Glomerular endothelial cell (primary cell): Measurements from ENCODE around the gene FAM200C. TPM values are rescaled to one million over a fixed set of nuclear protein-coding genes. Genes with fewer than 3 reads are reported as not detected.

Experiments used
- DNase-seq: peaks from one replicate; pipeline ENCODE4 v3.0.0-alpha.2; 2011; ENCODE audit warnings: low read depth, low spot score; ENCODE audit errors: extremely low read depth
- total RNA-seq: library from RNA; depleted of rRNA; stranded (reverse); fragments of >200 nt; gene quantifications from 2 replicates; pipeline ENCODE4 v1.2.3, GENCODE V29; 2015

Gene FAM200C
- total RNA-seq, 1 donor from 2014 or later, result 2.5 TPM

DNA sequence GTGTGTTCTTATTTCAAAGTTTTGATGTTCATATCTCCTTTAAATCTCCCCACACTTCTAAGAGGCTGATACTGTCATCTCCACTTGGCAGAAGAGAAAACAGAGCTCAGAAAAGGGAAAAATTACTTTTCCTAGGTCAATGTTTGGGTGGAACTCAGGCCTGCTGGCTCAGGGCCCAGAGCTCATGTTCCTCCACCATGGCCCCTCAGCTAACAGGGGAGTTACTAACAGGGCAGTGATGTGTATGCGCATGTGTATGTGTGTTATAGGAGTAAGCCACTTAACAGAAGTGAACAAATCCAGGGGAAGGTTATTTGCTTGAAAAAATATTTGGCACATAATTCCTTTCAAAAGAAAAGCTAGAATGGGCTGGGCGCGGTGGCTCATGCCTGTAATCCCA, 32.0 kb downstream of the FAM200C start:
- DNase-seq, result no peak

DNA sequence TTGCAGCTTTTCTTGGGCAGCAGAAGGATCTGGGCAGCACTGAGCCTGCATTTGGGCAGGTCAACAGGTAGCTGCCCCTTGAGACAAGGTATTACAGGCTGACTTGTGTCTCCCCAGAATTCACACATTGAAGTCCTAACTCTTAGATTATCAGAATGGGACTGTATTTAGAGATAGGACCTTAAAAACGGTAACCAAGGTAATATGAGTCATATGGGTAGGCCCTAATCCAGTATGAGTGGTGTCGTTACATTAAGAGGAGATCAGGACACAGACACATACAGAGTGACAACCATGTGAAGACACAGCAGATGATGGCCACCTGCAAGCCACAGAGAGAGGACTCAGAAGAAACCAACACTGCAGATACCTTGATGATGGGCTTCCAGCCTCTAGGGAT, 32.6 kb downstream of the FAM200C start:
- no peak for DNase-seq

DNA sequence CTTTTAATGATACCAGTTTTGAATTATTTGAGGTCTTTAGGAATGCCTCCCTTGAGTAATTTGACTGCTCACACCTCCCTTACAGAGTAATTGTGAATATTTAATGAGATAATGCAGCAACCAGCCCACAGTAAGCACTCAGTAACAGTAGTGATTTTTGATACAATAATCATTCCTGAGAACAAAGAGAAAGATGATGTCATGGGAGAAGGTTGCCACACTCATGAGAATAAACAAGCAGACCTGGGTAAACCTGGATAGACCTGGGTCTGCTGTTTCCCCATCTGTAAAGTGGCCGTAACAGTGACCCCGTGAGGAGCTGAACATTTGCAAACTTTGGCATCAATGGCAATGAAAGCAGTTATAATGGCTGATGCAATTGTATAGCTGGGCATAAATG, 33.6 kb downstream of the FAM200C start:
- no peak for DNase-seq

DNA sequence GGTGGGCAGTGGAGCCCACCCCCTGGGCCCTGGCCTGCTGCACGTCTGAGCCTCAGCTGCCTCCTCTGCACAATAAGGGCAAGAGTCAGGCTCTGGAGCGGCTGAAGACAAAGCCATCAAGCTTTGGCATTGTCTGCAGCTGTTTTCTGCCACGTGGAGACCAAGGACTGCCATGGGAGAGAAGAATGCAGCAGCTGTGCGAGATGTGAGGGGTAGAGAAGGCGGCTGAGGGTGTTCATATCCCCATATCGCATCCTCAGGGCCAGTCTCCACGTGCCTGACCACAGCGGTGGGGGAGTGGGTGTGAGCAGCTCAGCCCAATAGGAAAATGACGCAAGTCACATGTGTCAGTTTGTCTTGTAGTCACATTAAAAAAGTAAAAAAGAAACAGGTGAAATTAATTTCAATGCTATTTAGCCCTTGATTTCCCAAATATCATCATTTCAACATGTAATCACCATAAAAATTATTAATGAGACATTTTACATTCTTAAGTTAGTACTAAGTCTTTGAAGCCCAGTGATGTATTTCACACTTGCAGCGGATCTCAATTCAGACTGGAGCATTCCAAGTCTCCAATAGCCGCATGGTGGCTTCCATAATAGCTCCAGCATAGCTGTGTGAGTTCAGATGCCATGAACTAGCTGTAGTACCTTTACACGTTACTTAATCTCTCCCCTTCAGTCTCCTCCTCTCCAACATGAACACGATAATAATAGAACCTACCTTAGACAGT, 36.0 kb downstream of the FAM200C start:
- DNase-seq, result no peak

GRCh38 chr5:160363211-160363610, 36.6 kb downstream of the FAM200C start:
- DNase-seq, result no peak

DNA sequence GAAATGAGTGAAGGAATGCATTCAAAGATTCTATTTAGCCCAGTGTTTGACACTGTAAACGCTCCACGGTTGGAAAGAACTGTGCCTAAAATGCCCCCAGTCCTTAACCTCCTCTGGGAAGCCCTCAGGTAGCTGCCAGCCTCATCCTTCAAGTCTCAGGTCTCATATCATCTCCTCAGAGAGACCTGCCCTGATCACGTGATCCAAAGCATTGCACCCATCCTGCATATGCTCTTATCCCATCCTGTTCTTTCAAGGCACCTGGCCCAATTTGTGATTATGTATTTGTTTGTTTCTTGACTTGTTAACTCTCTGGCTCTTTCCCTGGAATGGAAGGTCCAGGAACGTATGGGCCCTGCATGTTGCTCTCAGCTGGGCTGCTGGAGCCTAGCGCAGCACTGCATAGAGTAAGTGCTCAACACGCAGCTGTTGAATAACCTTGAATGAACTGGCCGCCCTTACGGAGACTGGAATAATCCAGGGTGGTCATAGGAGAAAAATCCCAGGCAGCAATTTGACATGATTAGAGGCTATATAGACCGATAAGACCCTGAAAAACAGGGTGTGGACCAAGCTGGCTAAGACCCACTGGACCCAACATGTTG, 38.1 kb downstream of the FAM200C start:
- no peak for DNase-seq

- no peak for DNase-seq
Measured at GRCh38 chr5:160360310-160360709, 39.5 kb downstream of the FAM200C start.

DNA sequence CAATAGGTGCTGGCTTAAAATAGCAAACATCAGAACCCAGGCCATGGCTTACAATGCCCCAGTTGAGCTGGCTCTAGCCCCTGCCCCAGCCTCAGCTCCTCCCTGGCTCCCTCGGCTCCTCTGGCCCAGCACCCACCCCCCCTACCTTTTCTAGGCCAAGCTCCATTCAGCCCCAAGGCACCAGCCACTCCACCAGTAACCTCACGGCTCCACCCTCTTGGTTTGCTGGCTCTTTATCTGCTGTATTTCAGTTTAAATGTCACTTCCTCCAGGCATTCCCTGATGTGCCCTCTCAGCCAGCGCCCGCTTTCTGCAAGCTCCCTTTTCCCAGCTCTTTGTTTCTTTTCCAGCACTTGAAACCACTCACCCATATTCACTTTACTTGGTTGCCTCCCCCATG, 40.0 kb downstream of the FAM200C start:
- no peak for DNase-seq

DNA sequence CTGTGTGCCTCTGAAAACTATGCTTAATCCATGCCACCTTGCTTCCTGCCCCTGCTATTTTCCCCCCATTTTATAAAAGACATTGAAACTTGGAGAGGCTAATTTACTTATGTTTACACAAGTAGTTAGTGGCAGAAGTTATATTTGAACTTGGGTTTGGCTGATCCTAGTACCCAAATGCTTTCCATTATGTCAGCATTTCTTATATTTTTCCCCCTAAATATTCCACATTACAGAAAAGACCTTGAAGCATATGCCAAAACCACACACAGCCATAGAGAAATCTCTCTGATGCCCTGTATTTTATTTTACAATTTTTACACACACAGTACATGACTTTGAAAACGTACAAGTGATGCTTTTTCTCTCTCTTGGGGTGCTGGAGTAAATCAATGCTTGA, 40.6 kb downstream of the FAM200C start:
- no peak for DNase-seq

- DNase-seq, result no peak
Measured at GRCh38 chr5:160357861-160358411, 41.9 kb downstream of the FAM200C start.

DNA sequence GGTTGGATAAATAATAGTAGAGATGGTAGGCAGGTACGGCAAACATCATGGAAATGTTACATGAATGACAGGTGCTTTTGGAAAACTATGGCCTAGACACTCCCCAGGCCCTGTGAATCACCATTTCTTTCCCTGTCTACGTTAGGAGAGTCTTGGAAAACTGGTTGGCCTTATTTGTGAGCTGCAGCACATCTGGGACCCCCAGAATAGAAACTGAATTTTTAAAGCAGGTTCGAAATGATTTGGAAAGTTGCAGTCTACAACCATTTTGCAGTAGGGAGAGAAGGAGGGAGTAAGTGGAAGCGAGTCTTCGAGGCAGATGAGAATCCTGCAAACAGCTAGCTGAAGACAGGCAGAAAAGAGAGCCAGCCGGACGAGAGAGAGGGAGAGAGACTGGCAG, 42.5 kb downstream of the FAM200C start:
- no peak for DNase-seq

GRCh38 chr5:160356550-160357347, 43.1 kb downstream of the FAM200C start:
- no peak for DNase-seq

DNA sequence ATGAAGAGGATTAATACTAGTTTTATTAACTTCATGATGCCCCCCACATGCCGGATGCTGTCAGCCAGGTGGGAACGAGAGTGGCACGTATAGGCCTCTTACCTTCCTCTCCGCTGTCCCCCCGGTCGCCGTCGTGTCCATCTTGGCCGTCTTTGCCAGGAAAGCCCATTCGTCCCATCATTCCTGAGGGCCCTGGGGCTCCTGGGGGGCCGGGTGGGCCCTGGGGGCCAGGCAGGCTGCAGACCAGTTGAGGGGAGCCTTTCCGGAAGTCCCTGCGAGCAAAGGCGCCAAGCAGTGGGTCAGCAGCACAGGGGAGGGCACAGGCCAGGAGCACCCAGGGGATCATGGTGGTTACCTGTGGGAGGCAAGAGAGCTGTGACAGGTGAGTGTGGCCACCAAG, 45.2 kb downstream of the FAM200C start:
- no peak for DNase-seq

DNA sequence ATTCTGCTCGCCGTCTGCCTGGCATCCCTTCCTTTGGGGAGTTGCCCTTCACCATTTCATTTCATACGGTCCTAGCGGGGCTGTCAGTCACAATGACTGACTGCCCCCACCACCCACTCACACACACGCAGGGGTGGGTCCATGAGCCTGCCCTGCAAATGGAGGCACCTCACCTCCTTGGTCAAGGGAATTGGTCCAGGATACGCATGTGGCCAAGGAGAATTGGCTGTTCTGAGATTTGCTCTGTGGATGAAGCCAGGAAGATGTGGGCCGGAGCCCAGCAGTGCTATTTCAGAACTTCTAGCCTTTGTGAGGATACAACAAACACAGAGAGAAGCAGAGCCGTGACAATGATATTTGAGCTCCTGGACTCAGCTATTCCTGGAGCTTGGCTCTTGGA, 46.5 kb downstream of the FAM200C start:
- no peak for DNase-seq

- DNase-seq, result no peak
Measured at GRCh38 chr5:160352308-160352707, 47.5 kb downstream of the FAM200C start.

DNA sequence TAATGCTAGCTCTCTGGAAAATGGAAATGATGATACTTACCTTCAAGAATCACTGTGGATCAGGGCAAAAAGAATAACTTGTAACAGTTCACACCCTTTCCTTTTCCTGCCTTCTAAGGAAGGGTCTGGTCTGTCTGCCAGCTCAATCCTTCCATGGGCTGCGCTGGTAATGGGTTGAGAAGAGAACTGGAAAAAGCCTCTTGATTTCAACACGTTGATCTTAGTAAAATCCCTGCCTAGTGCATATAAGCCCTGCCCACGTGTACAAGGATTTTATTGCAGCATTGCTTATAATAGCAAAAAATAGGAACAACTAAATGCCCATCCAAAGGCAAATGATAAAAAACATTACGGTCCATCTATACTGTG, 49.9 kb downstream of the FAM200C start:
- no peak for DNase-seq

- no peak for DNase-seq
Measured at GRCh38 chr5:160349249-160349934, 50.5 kb downstream of the FAM200C start.

DNA sequence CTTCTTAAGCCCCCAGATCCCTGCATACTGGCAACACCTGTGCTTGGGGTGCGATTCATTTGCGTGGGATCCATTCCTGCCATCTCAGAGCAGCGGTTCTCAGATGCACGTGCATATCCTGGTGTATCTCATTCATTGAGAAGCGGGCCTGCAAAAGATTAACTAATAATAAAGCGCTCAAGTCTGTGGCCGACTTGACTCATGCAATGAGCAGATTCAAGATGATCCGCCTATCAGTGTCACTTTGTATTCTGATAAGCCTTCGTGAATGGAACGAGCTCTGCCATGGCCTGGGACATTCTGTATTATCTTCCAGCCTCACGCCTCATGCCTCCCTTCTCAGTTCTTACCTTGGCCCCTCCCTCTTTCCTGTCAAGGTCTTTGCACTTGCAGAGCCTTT, 51.8 kb downstream of the FAM200C start:
- no peak for DNase-seq

DNA sequence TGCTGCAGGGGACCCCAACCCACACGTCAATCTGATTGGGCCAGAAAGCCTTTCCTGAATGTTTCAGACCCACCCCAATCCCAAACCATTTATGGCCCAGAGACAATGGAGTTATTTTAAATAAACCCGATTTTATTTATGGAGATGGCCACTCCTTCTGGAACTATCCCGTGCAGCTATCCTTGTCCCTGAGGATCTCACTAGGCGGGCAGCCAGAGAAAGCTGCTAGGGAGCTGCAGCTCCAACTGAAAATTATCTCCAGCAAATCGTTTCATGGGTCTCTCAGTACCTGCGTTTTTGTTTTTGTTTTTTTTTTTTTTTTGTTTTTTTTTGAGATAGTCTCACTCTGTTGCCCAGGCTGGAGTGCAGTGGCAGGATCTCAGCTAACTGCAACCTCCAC, 52.4 kb downstream of the FAM200C start:
- DNase-seq, result no peak
